Fibroblast of lung (primary cell): ENCODE measurements around the gene TBCK.
A peak's percentile ranks its signal among the peaks of the same experiment; 100 is the strongest.

Source experiments
- CTCF ChIP-seq, 2 donors: IDR thresholded peaks in 1 of 2; conservative IDR thresholded peaks in 1 of 2; 1 replicate in 1 of 2; 2 replicates in 1 of 2; pipeline ENCODE4 v1.5.1; 2011 to 2012; ENCODE audit warnings: low read length in 2 of 2, control low read depth in 1 of 2, inconsistent platforms in 1 of 2, low read depth in 1 of 2, mild to moderate bottlenecking in 1 of 2
- EZH2 ChIP-seq: IDR thresholded peaks from 2 replicates; pipeline ENCODE4 v1.5.1; 2012; ENCODE audit warnings: low read length, control low read depth, mild to moderate bottlenecking; ENCODE audit errors: missing control alignments

DNA sequence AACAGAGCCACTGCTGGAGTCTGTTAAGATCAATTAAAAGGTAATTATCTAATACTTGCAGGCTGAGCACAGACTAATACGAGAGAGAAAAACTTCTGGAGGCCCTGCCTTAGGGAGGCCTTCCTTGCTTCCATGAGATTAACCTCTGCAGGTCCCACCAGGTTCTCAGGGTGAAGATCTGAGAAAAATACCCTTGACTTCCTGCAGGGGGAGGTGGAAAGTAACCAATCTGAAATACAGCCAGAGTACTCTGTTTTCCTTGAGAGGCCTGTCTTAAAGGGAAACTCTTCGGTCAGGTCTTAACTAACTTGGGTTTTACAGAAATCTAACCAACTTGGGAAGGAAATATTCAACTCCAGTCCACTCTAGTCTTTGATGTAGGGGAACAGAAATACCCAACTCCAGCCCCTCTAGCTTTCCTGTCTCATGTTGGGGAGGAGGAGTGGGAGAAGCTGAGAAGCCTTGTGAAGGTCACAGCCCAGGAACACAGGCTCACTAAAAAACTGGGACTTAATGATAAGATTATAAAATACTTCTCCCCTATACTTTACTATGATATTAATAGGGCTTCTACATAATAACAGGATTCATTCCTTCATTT is 77.1 kb downstream of the TBCK start:
- TF ChIP-seq CTCF (conservative IDR thresholded peaks at IDR 0.05 in 1 of 2, IDR thresholded peaks at IDR 0.05 in 1 of 2; ENCODE audit: low read depth in 1 of 2, low read length in 2 of 2) = peak; percentile 61 to 67
- no peak for TF ChIP-seq EZH2
